Esophagus muscularis mucosa (tissue), 4 donors: ENCODE data around the gene KRTAP16-1. TPM values are rescaled to one million over a fixed set of nuclear protein-coding genes. Genes with fewer than 3 reads are reported as not detected.

ENCODE experiments used
- DNase-seq: peaks from one replicate; pipeline ENCODE4 v3.0.0-alpha.2; 2017; ENCODE audit errors: extremely low spot score
- H3K27ac ChIP-seq, 4 donors: fragments of 200-600 bp; sonication (generic); replicated peaks in 1 of 4; 1 replicate in 3 of 4; 2 replicates in 1 of 4; pipeline ENCODE4 v1.5.1; 2016 to 2019; ENCODE audit warnings: mild to moderate bottlenecking in 1 of 4
- H3K27me3 ChIP-seq, 4 donors: fragments of 200-600 bp; sonication (generic); one replicate each; pipeline versions ENCODE4 v1.5.1 to v1.6.0; 2016 to 2019
- H3K36me3 ChIP-seq, 4 donors: fragments of 200-600 bp; sonication (generic); one replicate each; pipeline ENCODE4 v1.5.1; 2016 to 2019
- H3K4me1 ChIP-seq, 4 donors: fragments of 200-600 bp; sonication (generic); one replicate each; pipeline ENCODE4 v1.5.1; 2016 to 2019
- H3K4me3 ChIP-seq, 4 donors: fragments of 200-600 bp; sonication (generic); 1 replicate in 2 of 4; 2 replicates in 2 of 4; pipeline ENCODE4 v1.5.1; 2016 to 2019; ENCODE audit warnings: mild to moderate bottlenecking in 4 of 4, moderate library complexity in 1 of 4
- H3K9me3 ChIP-seq, 4 donors: fragments of 200-600 bp; sonication (generic); 1 replicate in 3 of 4; 2 replicates in 1 of 4; pipeline ENCODE4 v1.5.1; 2016 to 2019
- CTCF ChIP-seq, 3 experiments: fragments of 200-600 bp in 2 of 3; fragments of 450-650 bp in 1 of 3; sonication (generic) in 2 of 3; IDR thresholded peaks; one replicate each; pipeline ENCODE4 v1.5.1; 2017 to 2019; ENCODE audit warnings: antibody characterized with exemption in 3 of 3, mild to moderate bottlenecking in 2 of 3, moderate library complexity in 1 of 3
- EP300 ChIP-seq: sonication (generic); formaldehyde crosslinking; IDR thresholded peaks from one replicate; pipeline ENCODE4 v1.6.1; 2017; ENCODE audit warnings: antibody characterized with exemption
- POLR2A ChIP-seq: fragments of 450-650 bp; IDR thresholded peaks from one replicate; pipeline ENCODE4 v1.6.1; 2017; ENCODE audit warnings: antibody characterized with exemption, moderate library complexity, mild to moderate bottlenecking, low read depth
- POLR2AphosphoS5 ChIP-seq, 2 donors: sonication (generic); formaldehyde crosslinking; IDR thresholded peaks; one replicate each; pipeline ENCODE4 v1.6.1; 2017; ENCODE audit warnings: antibody characterized with exemption in 2 of 2
- WGBS: methylation state at CpG from one replicate; pipeline ENCODE4 v1.1.5; 2018; 5-methylcytosine and 5-hydroxymethylcytosine counted together
- intact Hi-C: fragments of 100-400 bp; cut with DNase I; formaldehyde crosslinking; loops from one replicate; pipeline ENCODE4 v1.15.1; 2023
- total RNA-seq, 4 donors: library from RNA; depleted of rRNA; stranded (reverse); fragments of >200 nt; gene quantifications; one replicate each; pipeline versions ENCODE4 v1.1.0 to v1.2.1, GENCODE V29; 2016

Gene KRTAP16-1
- total RNA-seq, 4 donors from 2014 or later: not detected

GRCh38 chr17:41335747-41336146, 26.6 kb upstream of the KRTAP16-1 start:
- Histone ChIP-seq H3K9me3 (no peaks in the 10 kb centered on the region), H3K27me3 (no peaks in the 10 kb centered on the region), H3K36me3 (no peaks in the 10 kb centered on the region), H3K4me1 (peaks cover 0 to 5% (median 0%) of the 10 kb centered on the region in 4 donors), H3K27ac (no peak overlapping the region), H3K4me3 (no peak overlapping the region)
- no peak for TF ChIP-seq POLR2AphosphoS5 (IDR thresholded peaks at IDR 0.05)
- no peak for TF ChIP-seq CTCF (IDR thresholded peaks at IDR 0.05)
- no peak for TF ChIP-seq EP300
- no peak for TF ChIP-seq POLR2A
- intact Hi-C loops: no loop called here
- 90% methylated on average over 1 of the region's 1 CpG for WGBS
- peak; percentile 45 for DNase-seq

DNA sequence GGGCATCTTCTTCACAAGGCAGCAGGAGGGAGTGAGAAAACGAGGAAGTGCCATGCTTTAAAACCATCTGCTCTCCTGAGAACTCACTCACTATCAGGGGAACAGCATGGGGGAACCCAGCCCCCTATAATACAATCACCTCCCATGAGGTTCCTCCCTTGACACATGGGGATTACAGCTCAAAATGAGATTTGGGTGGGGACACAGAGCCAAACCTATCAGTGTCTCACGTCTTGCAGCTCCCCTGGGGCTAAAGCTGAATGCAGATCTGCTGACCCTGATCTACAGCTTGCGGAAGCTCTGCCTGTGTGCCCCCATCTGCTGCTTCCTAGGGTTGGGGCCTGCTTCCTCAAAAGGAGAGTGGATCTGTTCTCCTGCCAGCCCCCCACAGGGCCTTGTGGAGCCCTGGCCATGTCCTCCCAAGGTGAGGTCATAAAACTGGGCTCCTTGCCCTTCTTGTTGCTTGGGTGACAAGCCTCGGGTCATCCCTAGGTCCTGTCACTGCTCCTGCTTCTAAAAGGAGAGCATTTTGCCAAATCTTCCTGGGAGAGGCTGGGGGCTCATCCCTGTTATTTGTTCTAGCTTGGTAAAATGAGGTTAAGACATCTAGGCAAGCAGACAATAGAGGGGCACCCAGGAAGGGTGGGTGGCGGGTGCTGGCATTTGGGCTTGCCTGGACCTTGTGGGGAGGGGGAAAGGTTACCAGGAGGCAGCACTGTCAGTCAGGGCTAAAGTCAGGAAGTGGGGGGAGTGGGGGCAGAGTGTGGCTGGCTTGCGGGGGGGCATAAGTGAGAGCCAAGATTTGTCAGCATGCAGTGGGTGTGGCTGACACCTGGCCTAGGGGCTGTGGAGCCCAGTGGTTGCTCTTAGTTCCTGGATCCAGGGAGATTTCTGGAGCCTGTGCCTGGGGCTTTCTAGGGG, 25.5 kb upstream of the KRTAP16-1 start:
- Histone ChIP-seq H3K4me3 (no peak overlapping the region), H3K4me1 (peaks cover 0 to 5% (median 0%) of the 10 kb centered on the region in 4 donors), H3K27me3 (no peaks in the 10 kb centered on the region), H3K27ac (no peak overlapping the region), H3K36me3 (no peaks in the 10 kb centered on the region), H3K9me3 (no peaks in the 10 kb centered on the region)
- TF ChIP-seq EP300: no peak
- TF ChIP-seq CTCF (IDR thresholded peaks at IDR 0.05): no peak
- TF ChIP-seq POLR2A: no peak
- TF ChIP-seq POLR2AphosphoS5 (IDR thresholded peaks at IDR 0.05): no peak
- intact Hi-C loops: no loop called here
- DNase-seq: peak; percentile 50
- 77% methylated on average over 4 of the region's 6 CpGs for WGBS

GRCh38 chr17:41333836-41334235, 24.7 kb upstream of the KRTAP16-1 start:
- H3K9me3 ChIP-seq: no peaks in the 10 kb centered on the region
- no peaks in the 10 kb centered on the region for H3K27me3 ChIP-seq
- no peaks in the 10 kb centered on the region for H3K36me3 ChIP-seq
- intact Hi-C loops: no loop called here
- no peak overlapping the region for H3K27ac ChIP-seq
- no peak overlapping the region for H3K4me3 ChIP-seq
- no peak for TF ChIP-seq POLR2AphosphoS5 (IDR thresholded peaks at IDR 0.05)
- TF ChIP-seq POLR2A: no peak
- TF ChIP-seq CTCF (IDR thresholded peaks at IDR 0.05): no peak
- no peak for TF ChIP-seq EP300
- H3K4me1 ChIP-seq: no peaks in the 10 kb centered on the region
- WGBS: 85% methylated on average over 3 of the region's 3 CpGs
- peak; percentile 64 for DNase-seq

GRCh38 chr17:41333098-41333497, 24.0 kb upstream of the KRTAP16-1 start:
- no peaks in the 10 kb centered on the region for H3K36me3 ChIP-seq
- intact Hi-C loops: no loop called here
- no peak overlapping the region for H3K4me3 ChIP-seq
- no peaks in the 10 kb centered on the region for H3K4me1 ChIP-seq
- 97% methylated on average over 4 of the region's 5 CpGs for WGBS
- DNase-seq: no peak
- no peaks in the 10 kb centered on the region for H3K27me3 ChIP-seq
- H3K9me3 ChIP-seq: no peaks in the 10 kb centered on the region
- no peak overlapping the region for H3K27ac ChIP-seq
- TF ChIP-seq POLR2AphosphoS5 (IDR thresholded peaks at IDR 0.05) (no peak), CTCF (IDR thresholded peaks at IDR 0.05) (no peak), EP300 (no peak), POLR2A (no peak)
